GM13976 (cell line): ENCODE results near the gene GGT6.

Source experiments
- DNase-seq: peaks from one replicate; pipeline ENCODE4 v3.0.0; 2012; ENCODE audit warnings: low spot score
- in situ Hi-C: fragments of 300-500 bp; cut with MboI; formaldehyde crosslinking; loops from one replicate; pipeline ENCODE4 v1.12.0; 2022; ENCODE audit warnings: low sequenced_read_pairs, mixed read lengths, inconsistent platforms; ENCODE audit not compliant: unreplicated experiment
- TF ChIP-seq, protein P1 (sequence below): IDR thresholded peaks from 2 replicates; pipeline ENCODE4 v1.5.1; 2012; ENCODE audit warnings: borderline replicate concordance, mild to moderate bottlenecking; ENCODE audit not compliant: insufficient read depth; ENCODE audit errors: extremely low read depth, missing control alignments, control extremely low read depth

Gene GGT6

DNA sequence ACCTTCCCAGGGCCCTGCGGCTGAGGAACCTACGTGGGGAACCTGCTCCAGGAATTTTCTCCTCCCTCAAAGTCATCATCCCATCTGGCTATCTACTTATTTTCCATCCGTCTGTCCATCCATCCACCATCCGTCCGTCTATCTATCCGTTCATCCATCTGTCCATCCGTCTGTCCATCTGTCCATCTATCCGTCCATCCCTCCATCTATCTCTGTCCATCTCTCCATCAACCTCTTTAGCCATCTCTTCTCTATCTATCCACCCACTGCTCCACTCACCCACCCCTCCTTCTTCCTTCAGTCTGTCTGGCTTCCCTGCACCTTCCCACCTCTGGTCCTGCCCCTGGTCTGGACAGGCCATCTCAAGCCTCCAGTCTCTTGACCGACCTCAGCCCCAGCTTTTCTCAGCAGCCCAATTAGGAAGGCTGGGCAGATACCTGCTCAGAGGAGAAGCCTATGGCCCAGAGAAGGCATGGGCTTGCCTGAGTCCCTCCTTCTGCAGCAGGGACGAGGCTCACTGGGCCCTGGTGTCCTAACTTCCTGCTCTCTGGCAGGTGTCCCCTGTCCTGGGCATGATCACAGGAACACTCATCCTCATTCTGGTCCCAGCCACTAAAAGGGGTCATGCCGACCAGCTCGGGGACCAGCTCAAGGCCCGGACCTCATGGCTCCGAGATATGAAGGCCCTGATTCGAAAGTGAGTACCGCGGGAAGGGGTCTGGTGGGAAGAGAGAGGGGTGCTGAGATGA is 28.2 kb downstream of the GGT6 start:
- no peak for DNase-seq
- in situ Hi-C loops = no loop called here
- TF ChIP-seq, protein P1, sequence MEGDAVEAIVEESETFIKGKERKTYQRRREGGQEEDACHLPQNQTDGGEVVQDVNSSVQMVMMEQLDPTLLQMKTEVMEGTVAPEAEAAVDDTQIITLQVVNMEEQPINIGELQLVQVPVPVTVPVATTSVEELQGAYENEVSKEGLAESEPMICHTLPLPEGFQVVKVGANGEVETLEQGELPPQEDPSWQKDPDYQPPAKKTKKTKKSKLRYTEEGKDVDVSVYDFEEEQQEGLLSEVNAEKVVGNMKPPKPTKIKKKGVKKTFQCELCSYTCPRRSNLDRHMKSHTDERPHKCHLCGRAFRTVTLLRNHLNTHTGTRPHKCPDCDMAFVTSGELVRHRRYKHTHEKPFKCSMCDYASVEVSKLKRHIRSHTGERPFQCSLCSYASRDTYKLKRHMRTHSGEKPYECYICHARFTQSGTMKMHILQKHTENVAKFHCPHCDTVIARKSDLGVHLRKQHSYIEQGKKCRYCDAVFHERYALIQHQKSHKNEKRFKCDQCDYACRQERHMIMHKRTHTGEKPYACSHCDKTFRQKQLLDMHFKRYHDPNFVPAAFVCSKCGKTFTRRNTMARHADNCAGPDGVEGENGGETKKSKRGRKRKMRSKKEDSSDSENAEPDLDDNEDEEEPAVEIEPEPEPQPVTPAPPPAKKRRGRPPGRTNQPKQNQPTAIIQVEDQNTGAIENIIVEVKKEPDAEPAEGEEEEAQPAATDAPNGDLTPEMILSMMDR = no peak

DNA sequence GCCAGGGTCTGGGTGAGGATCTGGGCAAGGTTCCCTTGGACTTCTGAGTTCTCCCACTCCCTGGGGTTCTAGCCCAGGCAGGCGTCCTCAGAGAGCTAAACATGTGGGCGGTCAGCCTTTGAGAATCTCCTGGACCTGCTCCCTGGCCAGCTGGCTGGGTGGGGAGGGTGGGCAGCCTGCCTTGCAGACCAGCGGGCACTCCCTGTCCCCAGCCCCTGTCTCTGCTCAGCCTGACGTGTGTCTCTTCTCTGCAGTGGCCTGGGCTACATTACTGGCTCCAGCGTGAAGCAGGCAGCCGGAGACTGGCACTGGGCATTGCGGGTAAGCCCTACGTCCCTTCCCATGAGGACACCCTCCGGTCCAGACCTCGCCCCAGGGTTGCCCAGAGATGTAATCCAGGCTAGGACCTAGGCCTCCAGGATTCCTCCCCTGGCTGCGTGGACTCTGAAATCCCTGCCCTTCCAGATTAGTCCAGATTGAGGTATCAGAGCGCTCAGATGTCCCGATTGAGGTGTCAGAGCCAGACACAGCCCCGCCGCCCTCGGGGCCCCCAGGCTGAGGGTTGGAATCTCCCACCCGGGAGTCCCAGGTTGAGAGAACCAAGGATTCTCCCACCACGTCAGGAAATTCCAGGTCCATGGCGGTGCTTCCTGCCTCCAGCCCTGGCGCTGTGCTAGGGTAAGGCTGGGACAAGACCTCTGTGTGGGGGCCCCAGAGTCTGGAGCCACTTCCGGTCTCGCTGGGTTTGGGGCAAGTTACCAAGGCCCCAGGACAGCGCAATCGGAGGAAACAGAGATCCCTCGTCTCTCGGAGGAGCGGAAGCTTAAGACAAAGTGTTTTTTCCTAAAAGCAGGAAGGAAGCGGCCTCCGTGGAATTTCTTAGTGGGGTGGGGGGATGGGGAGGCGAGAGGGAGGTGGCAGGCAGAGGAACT is 29.3 kb downstream of the GGT6 start:
- TF ChIP-seq, protein P1 = no peak
- in situ Hi-C loops = no loop called here
- no peak for DNase-seq

DNA sequence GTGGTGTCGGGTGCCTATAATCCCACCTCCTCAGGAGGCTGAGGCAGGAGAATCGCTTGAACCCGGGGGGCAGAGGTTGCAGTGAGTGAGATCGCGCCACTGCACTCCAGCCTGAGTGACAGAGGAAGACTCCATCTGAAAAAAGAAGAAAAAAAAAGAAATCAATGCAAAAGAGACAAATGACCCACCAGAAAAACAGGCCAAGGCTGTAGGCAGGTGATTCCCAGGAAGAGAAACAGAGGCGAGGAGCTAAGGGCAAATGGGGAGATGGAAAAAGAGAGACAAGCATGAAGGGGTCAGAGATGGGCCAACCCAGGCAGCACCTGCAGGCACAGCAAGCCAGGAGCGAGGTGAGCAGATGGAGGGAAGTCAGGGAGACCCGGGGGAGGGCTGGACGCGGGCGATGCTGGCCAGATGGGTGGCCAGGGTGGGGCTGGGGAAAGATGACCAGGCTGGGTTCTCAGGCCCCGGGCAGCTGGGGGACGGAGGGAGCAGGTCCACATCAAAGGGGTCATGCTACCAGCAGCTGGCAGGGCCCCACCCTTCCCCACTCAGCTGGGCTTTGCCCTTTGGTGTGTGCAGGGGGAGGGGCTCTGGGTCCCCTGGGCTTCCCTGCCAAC is 30.7 kb downstream of the GGT6 start:
- no peak for DNase-seq
- in situ Hi-C loops = no loop called here
- TF ChIP-seq, protein P1 = no peak

- TF ChIP-seq, protein P1 = no peak
- DNase-seq = no peak
- in situ Hi-C loops = no loop called here
Observed at GRCh38 chr17:4527566-4528125, 32.7 kb downstream of the GGT6 start.

GRCh38 chr17:4527134-4527533 is 33.2 kb downstream of the GGT6 start:
- in situ Hi-C loops = no loop called here
- no peak for DNase-seq
- TF ChIP-seq, protein P1 = no peak

GRCh38 chr17:4525691-4526397 is 34.5 kb downstream of the GGT6 start:
- TF ChIP-seq, protein P1 = no peak
- no peak for DNase-seq
- in situ Hi-C loops = no loop called here
